ENCODE results near the gene NYNRIN.
A peak's percentile ranks its signal among the peaks of the same experiment; 100 is the strongest.

Gene NYNRIN

DNA sequence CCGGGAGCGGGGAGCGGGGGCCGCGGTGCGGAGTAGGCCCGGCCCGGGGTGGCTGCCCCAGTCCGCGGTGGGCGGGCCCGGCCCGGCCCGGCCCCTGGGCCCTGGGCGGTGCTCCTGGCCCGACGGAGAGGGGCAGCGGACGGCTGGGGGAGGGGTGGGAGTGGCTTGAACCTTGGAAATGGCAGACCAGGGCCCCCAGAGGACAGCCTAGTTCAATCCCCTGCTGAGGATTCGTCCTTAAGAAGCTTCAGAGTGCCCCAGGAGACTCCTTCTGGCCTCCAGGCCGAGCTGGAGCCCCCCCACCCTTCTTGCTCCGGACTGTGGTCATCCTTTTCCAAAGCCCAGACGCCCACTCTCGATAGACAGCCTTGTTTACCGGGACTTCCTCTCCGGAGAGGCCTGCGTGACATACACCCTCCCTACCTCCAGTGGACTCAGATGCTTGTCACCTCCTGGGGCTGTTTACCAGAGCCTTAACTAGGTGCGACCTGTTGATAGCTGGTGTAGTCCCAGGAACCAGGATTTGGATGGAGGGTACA lies 31.4 kb downstream of the NYNRIN start:
- CTCF ChIA-PET: interaction anchor here (0.9 to 21.5 kb wide), 14 partner anchors 11 to 124 kb away, joined by 3 to 489 read pairs (median 26); partner anchors contain the start of genes ADCY4, CIDEB, LTB4R2 and NYNRIN
- Histone ChIP-seq H3K9me3 (ENCODE audit: control extremely low read depth in 1 of 5, control insufficient read depth in 4 of 5, insufficient read depth in 2 of 5, low read depth in 1 of 5, low read length in 4 of 5) (no peaks in the 10 kb centered on the region), H3K36me3 (ENCODE audit: control insufficient read depth in 4 of 4, insufficient read depth in 4 of 4, low read length in 3 of 4) (peaks cover 10 to 28% (median 21%) of the 10 kb centered on the region in 4 experiments), H3K4me3 (ENCODE audit: control insufficient read depth in 1 of 7, extremely low read depth in 1 of 7, insufficient read depth in 4 of 7, low read depth in 2 of 7, low read length in 6 of 7) (peak overlapping the region; percentile 57 to 93 (median 81)), H3K4me1 (ENCODE audit: control extremely low read depth in 1 of 4, control insufficient read depth in 4 of 4, insufficient read depth in 4 of 4, low read length in 3 of 4) (peaks cover 12 to 68% (median 59%) of the 10 kb centered on the region in 4 experiments), H3K27ac (ENCODE audit: insufficient read depth in 1 of 2, low read depth in 1 of 2, low read length in 2 of 2, poor library complexity in 1 of 2, severe bottlenecking in 2 of 2) (peak overlapping the region; percentile 95 to 98), H3K27me3 (replicated peaks in 2 of 5; ENCODE audit: control insufficient read depth in 4 of 5, insufficient read depth in 5 of 5, low read length in 4 of 5) (no peaks in the 10 kb centered on the region)
- POLR2A ChIA-PET: interaction anchor here (0.6 to 2.0 kb wide), 5 partner anchors 8 to 65 kb away, joined by 3 to 8 read pairs (median 6); no protein-coding TSS in a partner anchor
- 0% methylated on average over 15 of the region's 28 CpGs for WGBS (ENCODE audit: insufficient coverage)
- peak in 2 of 3 donors; percentile 67 to 75 for DNase-seq

GRCh38 chr14:24430682-24431568 lies 32.1 kb downstream of the NYNRIN start:
- POLR2A ChIA-PET: interaction anchor here (0.6 to 2.0 kb wide), 12 partner anchors 9 to 98 kb away, joined by 3 to 8 read pairs (median 4); partner anchors contain the start of genes ADCY4 and NYNRIN
- peak overlapping the region; percentile 57 to 93 (median 81) for H3K4me3 ChIP-seq (ENCODE audit: control insufficient read depth in 1 of 7, extremely low read depth in 1 of 7, insufficient read depth in 4 of 7, low read depth in 2 of 7, low read length in 6 of 7)
- no peaks in the 10 kb centered on the region for H3K27me3 ChIP-seq (replicated peaks in 2 of 5; ENCODE audit: control insufficient read depth in 4 of 5, insufficient read depth in 5 of 5, low read length in 4 of 5)
- peak in 2 of 3 donors; percentile 71 to 81 for DNase-seq
- peaks cover 12 to 68% (median 62%) of the 10 kb centered on the region in 4 experiments for H3K4me1 ChIP-seq (ENCODE audit: control extremely low read depth in 1 of 4, control insufficient read depth in 4 of 4, insufficient read depth in 4 of 4, low read length in 3 of 4)
- peak overlapping the region; percentile 95 to 98 for H3K27ac ChIP-seq (ENCODE audit: insufficient read depth in 1 of 2, low read depth in 1 of 2, low read length in 2 of 2, poor library complexity in 1 of 2, severe bottlenecking in 2 of 2)
- CTCF ChIA-PET: interaction anchor here (0.9 to 21.5 kb wide), 27 partner anchors 10 to 189 kb away, joined by 3 to 489 read pairs (median 7); partner anchors contain the start of genes ADCY4, CIDEB, DHRS1 and LTB4R2
- WGBS (ENCODE audit: insufficient coverage): 18% methylated on average over 14 of the region's 19 CpGs
- H3K9me3 ChIP-seq (ENCODE audit: control extremely low read depth in 1 of 5, control insufficient read depth in 4 of 5, insufficient read depth in 2 of 5, low read depth in 1 of 5, low read length in 4 of 5): no peaks in the 10 kb centered on the region
- H3K36me3 ChIP-seq (ENCODE audit: control insufficient read depth in 4 of 4, insufficient read depth in 4 of 4, low read length in 3 of 4): peaks cover 10 to 28% (median 21%) of the 10 kb centered on the region in 4 experiments

DNA sequence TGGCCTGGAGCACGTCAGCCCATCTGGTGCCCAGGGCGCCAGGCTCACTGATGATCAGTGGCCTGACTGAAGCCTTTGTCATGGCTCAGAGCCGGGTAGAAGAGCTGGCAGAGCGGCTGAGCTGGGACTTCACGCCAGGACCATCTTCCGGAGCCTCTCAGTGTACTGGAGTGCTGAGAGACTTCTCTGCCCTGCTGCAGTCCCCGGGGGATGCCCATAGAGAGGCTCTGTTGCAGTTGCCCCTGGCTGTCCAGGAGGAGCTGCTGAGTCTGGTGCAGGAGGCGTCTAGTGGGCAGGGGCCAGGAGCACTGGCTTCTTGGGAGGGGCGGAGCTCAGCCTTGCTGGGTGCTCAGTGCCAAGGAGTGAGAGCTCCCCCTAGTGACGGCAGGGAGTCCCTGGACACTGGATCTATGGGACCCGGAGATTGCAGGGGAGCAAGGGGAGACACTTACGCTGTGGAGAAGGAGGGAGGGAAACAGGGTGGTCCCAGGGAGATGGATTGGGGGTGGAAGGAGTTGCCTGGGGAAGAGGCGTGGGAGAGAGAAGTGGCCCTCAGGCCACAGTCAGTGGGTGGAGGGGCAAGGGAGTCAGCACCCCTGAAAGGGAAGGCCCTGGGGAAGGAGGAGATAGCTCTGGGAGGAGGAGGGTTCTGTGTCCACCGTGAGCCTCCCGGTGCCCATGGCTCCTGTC lies 32.9 kb downstream of the NYNRIN start:
- no peaks in the 10 kb centered on the region for H3K27me3 ChIP-seq (replicated peaks in 2 of 5; ENCODE audit: control insufficient read depth in 4 of 5, insufficient read depth in 5 of 5, low read length in 4 of 5)
- POLR2A ChIA-PET: interaction anchor here (0.7 to 1.5 kb wide), 8 partner anchors 10 to 99 kb away, joined by 3 to 8 read pairs (median 4); partner anchors contain the start of genes ADCY4 and NYNRIN
- peak; percentile 94 to 96 (median 95) for DNase-seq
- peak overlapping the region in 3 of 7 experiments; percentile 81 to 93 (median 89) for H3K4me3 ChIP-seq (ENCODE audit: control insufficient read depth in 1 of 7, extremely low read depth in 1 of 7, insufficient read depth in 4 of 7, low read depth in 2 of 7, low read length in 6 of 7)
- peaks cover 12 to 68% (median 66%) of the 10 kb centered on the region in 4 experiments for H3K4me1 ChIP-seq (ENCODE audit: control extremely low read depth in 1 of 4, control insufficient read depth in 4 of 4, insufficient read depth in 4 of 4, low read length in 3 of 4)
- H3K36me3 ChIP-seq (ENCODE audit: control insufficient read depth in 4 of 4, insufficient read depth in 4 of 4, low read length in 3 of 4): peaks cover 10 to 31% (median 21%) of the 10 kb centered on the region in 4 experiments
- WGBS (ENCODE audit: insufficient coverage): 55% methylated on average over 12 of the region's 15 CpGs
- CTCF ChIA-PET: interaction anchor here (0.7 to 21.5 kb wide), 30 partner anchors 9 to 189 kb away, joined by 3 to 489 read pairs (median 6); partner anchors contain the start of genes ADCY4, CIDEB, DHRS1 and LTB4R2
- no peak overlapping the region for H3K27ac ChIP-seq (ENCODE audit: insufficient read depth in 1 of 2, low read depth in 1 of 2, low read length in 2 of 2, poor library complexity in 1 of 2, severe bottlenecking in 2 of 2)
- no peaks in the 10 kb centered on the region for H3K9me3 ChIP-seq (ENCODE audit: control extremely low read depth in 1 of 5, control insufficient read depth in 4 of 5, insufficient read depth in 2 of 5, low read depth in 1 of 5, low read length in 4 of 5)

- ChIA-PET POLR2A (interaction anchor here (0.9 to 1.3 kb wide), 5 partner anchors 34 to 100 kb away, joined by 3 to 6 read pairs (median 5); partner anchors contain the start of gene NYNRIN), CTCF (interaction anchor here (0.7 to 21.5 kb wide), 26 partner anchors 8 to 190 kb away, joined by 3 to 489 read pairs (median 6); partner anchors contain the start of genes ADCY4, CIDEB, DHRS1 and LTB4R2)
- Histone ChIP-seq H3K4me3 (ENCODE audit: control insufficient read depth in 1 of 7, extremely low read depth in 1 of 7, insufficient read depth in 4 of 7, low read depth in 2 of 7, low read length in 6 of 7) (no peak overlapping the region), H3K27me3 (replicated peaks in 2 of 5; ENCODE audit: control insufficient read depth in 4 of 5, insufficient read depth in 5 of 5, low read length in 4 of 5) (no peaks in the 10 kb centered on the region), H3K9me3 (ENCODE audit: control extremely low read depth in 1 of 5, control insufficient read depth in 4 of 5, insufficient read depth in 2 of 5, low read depth in 1 of 5, low read length in 4 of 5) (no peaks in the 10 kb centered on the region), H3K4me1 (ENCODE audit: control extremely low read depth in 1 of 4, control insufficient read depth in 4 of 4, insufficient read depth in 4 of 4, low read length in 3 of 4) (peaks cover 13 to 68% (median 66%) of the 10 kb centered on the region in 4 experiments), H3K27ac (ENCODE audit: insufficient read depth in 1 of 2, low read depth in 1 of 2, low read length in 2 of 2, poor library complexity in 1 of 2, severe bottlenecking in 2 of 2) (no peak overlapping the region), H3K36me3 (ENCODE audit: control insufficient read depth in 4 of 4, insufficient read depth in 4 of 4, low read length in 3 of 4) (peaks cover 10 to 31% (median 24%) of the 10 kb centered on the region in 4 experiments)
- 97% methylated on average over 17 of the region's 24 CpGs for WGBS (ENCODE audit: insufficient coverage)
- DNase-seq: no peak
These were observed 33.7 kb downstream of the NYNRIN start for GRCh38 chr14:24432259-24433131.

- H3K4me1 ChIP-seq (ENCODE audit: control extremely low read depth in 1 of 4, control insufficient read depth in 4 of 4, insufficient read depth in 4 of 4, low read length in 3 of 4): peaks cover 16 to 63% (median 61%) of the 10 kb centered on the region in 4 experiments
- CTCF ChIA-PET: interaction anchor here (0.8 to 21.5 kb wide), 7 partner anchors 7 to 123 kb away, joined by 3 to 489 read pairs (median 46); partner anchors contain the start of genes ADCY4, LTB4R, RIPK3 and SDR39U1
- 70% methylated on average over 2 of the region's 7 CpGs for WGBS (ENCODE audit: insufficient coverage)
These were observed 35.2 kb downstream of the NYNRIN start for GRCh38 chr14:24434036-24434435.

More at GRCh38 chr14:24434036-24434435, 35.2 kb downstream of the NYNRIN start:
- H3K27me3 ChIP-seq (replicated peaks in 2 of 5; ENCODE audit: control insufficient read depth in 4 of 5, insufficient read depth in 5 of 5, low read length in 4 of 5): no peaks in the 10 kb centered on the region
- H3K27ac ChIP-seq (ENCODE audit: insufficient read depth in 1 of 2, low read depth in 1 of 2, low read length in 2 of 2, poor library complexity in 1 of 2, severe bottlenecking in 2 of 2): no peak overlapping the region
- DNase-seq: no peak
- POLR2A ChIA-PET: no interaction called here
- H3K4me3 ChIP-seq (ENCODE audit: control insufficient read depth in 1 of 7, extremely low read depth in 1 of 7, insufficient read depth in 4 of 7, low read depth in 2 of 7, low read length in 6 of 7): no peak overlapping the region
- H3K36me3 ChIP-seq (ENCODE audit: control insufficient read depth in 4 of 4, insufficient read depth in 4 of 4, low read length in 3 of 4): peaks cover 15 to 46% (median 36%) of the 10 kb centered on the region in 4 experiments
- no peaks in the 10 kb centered on the region for H3K9me3 ChIP-seq (ENCODE audit: control extremely low read depth in 1 of 5, control insufficient read depth in 4 of 5, insufficient read depth in 2 of 5, low read depth in 1 of 5, low read length in 4 of 5)
